K562 (cell line): ENCODE results near the gene ADRM1. TPM values are rescaled to one million over a fixed set of nuclear protein-coding genes. Genes with fewer than 3 reads are reported as not detected.

Experiments
- ATAC-seq: fragments of 200-7000 bp; cut with Tn5 transposase; 3 replicates; pipeline ENCODE4 v1.9.1; 2020; ENCODE audit warnings: moderate library complexity
- BruUV-seq: library from RNA; stranded (reverse); fragments of 400-500 nt; replicated peaks from 2 replicates; lab custom pipeline; 2021; lab: Mats Ljungman, UMichigan
- CTCF ChIA-PET: fragments of 300-600 bp; formaldehyde crosslinking; extraction: SDS; loops from one replicate; lab custom pipeline; 2021; ENCODE audit warnings: low intra/inter-chr PET ratio; lab: Yijun Ruan, JAX
- POLR2A ChIA-PET: fragments of 300-600, 350-650 bp; sonication (Branson Sonifier 250); formaldehyde crosslinking; extraction: SDS; loops from one replicate; lab custom pipeline; 2021; ENCODE audit warnings: antibody characterized with exemption, inconsistent platforms; lab: Yijun Ruan, JAX
- DNase-seq, 4 experiments: peaks; one replicate each; pipeline versions ENCODE4 v3.0.0 to v3.0.0-alpha.2; 2011 to 2018; ENCODE audit warnings: low spot score in 3 of 4, mixed read lengths in 3 of 4; ENCODE audit errors: extremely low read depth in 1 of 4
- FAIRE-seq: peaks from 2 replicates; lab custom pipeline; 2011; peaks lifted over from hg19 to GRCh38; lab: Jason Lieb, UNC
- H2AFZ ChIP-seq: 2 replicates; pipeline ENCODE4 v1.6.0; 2011; ENCODE audit warnings: low read depth, low read length, control low read depth, inconsistent platforms
- H3K27ac ChIP-seq: fragments of 200-600 bp; 3 replicates; pipeline ENCODE4 v1.8.0; 2011; ENCODE audit warnings: low read depth, mild to moderate bottlenecking, control low read depth, inconsistent platforms, low read length, moderate library complexity, mixed read lengths; ENCODE audit errors: extremely low read depth
- H3K27me3 ChIP-seq, 2 experiments: fragments of 300-600 bp in 1 of 2; 2 replicates in 1 of 2; 3 replicates in 1 of 2; pipeline versions ENCODE4 v1.6.0 to v1.8.0; 2011; ENCODE audit warnings: inconsistent platforms in 2 of 2, low read length in 2 of 2, mild to moderate bottlenecking in 1 of 2, mixed read lengths in 1 of 2, moderate library complexity in 1 of 2; ENCODE audit not compliant: control insufficient read depth in 2 of 2, insufficient read depth in 2 of 2
- H3K36me3 ChIP-seq: fragments of 300-600 bp; 3 replicates; pipeline ENCODE4 v1.8.0; 2011; ENCODE audit warnings: mild to moderate bottlenecking, low read length, inconsistent platforms; ENCODE audit not compliant: control insufficient read depth, insufficient read depth
- H3K4me1 ChIP-seq, 2 experiments: fragments of 200-600 bp in 1 of 2; replicated peaks in 1 of 2; 2 replicates in 1 of 2; 3 replicates in 1 of 2; pipeline versions ENCODE4 v1.5.1 to v1.8.0; 2011; ENCODE audit warnings: inconsistent platforms in 2 of 2, low read length in 2 of 2, mild to moderate bottlenecking in 1 of 2, mixed read lengths in 1 of 2, moderate library complexity in 1 of 2; ENCODE audit not compliant: control insufficient read depth in 2 of 2, insufficient read depth in 2 of 2
- H3K4me2 ChIP-seq: 2 replicates; pipeline ENCODE4 v1.6.1; 2011; ENCODE audit warnings: low read length, control low read depth, inconsistent platforms, mixed read lengths; ENCODE audit not compliant: insufficient read depth
- H3K4me3 ChIP-seq: fragments of 200-600 bp; sonication (generic), shearing (Covaris generic); 2 replicates; pipeline ENCODE4 v1.5.1; 2016; ENCODE audit warnings: control low read depth, inconsistent platforms
- H3K79me2 ChIP-seq: fragments of 200-600 bp; 3 replicates; pipeline ENCODE4 v1.8.0; 2011; ENCODE audit warnings: low read length, inconsistent platforms; ENCODE audit not compliant: control insufficient read depth, insufficient read depth
- H3K9ac ChIP-seq, 2 experiments: 2 replicates each; pipeline versions ENCODE4 v1.6.0 to v1.6.1; 2011; ENCODE audit warnings: low read depth in 2 of 2, low read length in 2 of 2, control low read depth in 1 of 2, inconsistent platforms in 1 of 2, mild to moderate bottlenecking in 1 of 2, mixed read lengths in 1 of 2; ENCODE audit not compliant: insufficient read depth in 1 of 2
- H3K9me1 ChIP-seq: one replicate; pipeline ENCODE4 v1.6.0; 2011; ENCODE audit warnings: inconsistent platforms, mild to moderate bottlenecking, low read length, moderate library complexity; ENCODE audit not compliant: control insufficient read depth, insufficient read depth
- H3K9me3 ChIP-seq: replicated peaks from 2 replicates; pipeline ENCODE4 v1.5.1; 2011; ENCODE audit warnings: low read depth, low read length, inconsistent platforms; ENCODE audit not compliant: control insufficient read depth, insufficient read depth
- H4K20me1 ChIP-seq: replicated peaks from 2 replicates; pipeline ENCODE4 v1.6.1; 2011; ENCODE audit warnings: low read length, inconsistent platforms, mixed read lengths; ENCODE audit not compliant: control insufficient read depth, insufficient read depth
- HMGXB4 ChIP-seq: sonication (generic); formaldehyde crosslinking; IDR thresholded peaks from 2 replicates; pipeline ENCODE4 v1.8.1; 2023; ENCODE audit warnings: mild to moderate bottlenecking, missing genetic modification reagents
- ILK ChIP-seq: fragments of 450-650 bp; IDR thresholded peaks from 2 replicates; pipeline ENCODE4 v1.6.1; 2016; ENCODE audit warnings: missing genetic modification characterization, low read depth, mild to moderate bottlenecking, missing compliant biosample characterization, moderate library complexity, borderline replicate concordance
- KHSRP ChIP-seq: fragments of 450-650 bp; IDR thresholded peaks from 2 replicates; pipeline ENCODE4 v1.6.1; 2017
- POLR2A ChIP-seq: fragments of 450-650 bp; conservative IDR thresholded peaks from 2 replicates; pipeline ENCODE4 v1.6.1; 2016
- POLR2G ChIP-seq: fragments of 200-400 bp; formaldehyde crosslinking; IDR thresholded peaks from 2 replicates; pipeline ENCODE4 v1.6.1; 2017; ENCODE audit warnings: low read depth, mild to moderate bottlenecking, antibody characterized with exemption, low read length, moderate library complexity
- WGBS: fragments of 100-300 bp; shearing (Covaris generic); methylation state at CpG from one replicate; pipeline ENCODE4 v1.1.6; 2016; ENCODE audit warnings: low coverage, mixed read lengths; ENCODE audit not compliant: insufficient coverage; ENCODE audit errors: missing lambda C conversion rate; 5-methylcytosine and 5-hydroxymethylcytosine counted together
- in situ Hi-C: fragments of 300-500 bp; cut with MboI; formaldehyde crosslinking; loops from 4 replicates; pipeline ENCODE4 v1.15.0; 2018; ENCODE audit warnings: inconsistent platforms, mixed read lengths
- intact Hi-C: fragments of 100-400 bp; cut with micrococcal nuclease; formaldehyde crosslinking; loops from 2 replicates; pipeline ENCODE4 v1.14.2; 2022
- polyA plus RNA-seq, 8 experiments: library from polyadenylated mRNA; depleted of rRNA in 4 of 8; stranded (reverse) in 5 of 8; unstranded in 3 of 8; fragments of >200 nt; fragmentation: Nextera tagmentation in 2 of 8; fragmentation: Illumina TruSeq in 1 of 8; extraction: Ambion mirVana in 2 of 8; extraction: Trizol in 1 of 8; gene quantifications; 2 replicates each; pipeline versions ENCODE4 v1.2.1 to v1.2.3, GENCODE V29; 2011 to 2014; ENCODE audit warnings: inconsistent platforms in 1 of 8, missing spikeins in 1 of 8
- total RNA-seq, 7 experiments: library from RNA; depleted of rRNA in 6 of 7; stranded (reverse); fragments of >200 nt in 6 of 7; fragmentation: Illumina TruSeq in 2 of 7; extraction: Trizol in 2 of 7; gene quantifications; 2 replicates each; pipeline versions ENCODE4 v1.2.1 to v1.2.3, GENCODE V29; 2011 to 2021; ENCODE audit warnings: low replicate concordance in 1 of 7

ADRM1 gene
- total and polyA plus RNA-seq, 9 of the 15 experiments (the other 6 are each of a cell fraction or from before 2014, with no cell fraction given): 5.0 to 223 (median 67.4) TPM

GRCh38 chr20:62309198-62309944 is 6.6 kb downstream of the ADRM1 start (continued):
- TF ChIP-seq HMGXB4 (no peak), ILK (tag) (no peak), POLR2A (0 out of 2 replicates have a peak, but pooled peaks have one; percentile 28)

GRCh38 chr20:62309947-62310756 is 7.4 kb downstream of the ADRM1 start:
- FAIRE-seq: no peak
- no peak for DNase-seq
- TF ChIP-seq KHSRP: no peak
- peak; percentile 57 for TF ChIP-seq POLR2G

More at GRCh38 chr20:62309947-62310756, 7.4 kb downstream of the ADRM1 start:
- 83% methylated on average over 15 of the region's 29 CpGs for WGBS
- H3K4me1 ChIP-seq: peaks cover 1 to 46% of the 10 kb centered on the region in 2 experiments; a peak in 4 of 5 replicates
- CTCF ChIA-PET: no interaction called here
- H3K36me3 ChIP-seq: peaks cover 96% of the 10 kb centered on the region
- H3K9ac ChIP-seq: no peak overlapping the region
- H3K9me1 ChIP-seq: no peaks in the 10 kb centered on the region
- in situ Hi-C loops: loop anchor here (5.0 to 10.0 kb wide), 3 partner anchors 57 to 305 kb away; partner anchors contain the start of gene LAMA5
- H3K79me2 ChIP-seq: peaks cover 15% of the 10 kb centered on the region
- H3K27me3 ChIP-seq: no peaks in the 10 kb centered on the region
- POLR2A ChIA-PET: interaction anchor here (0.6 kb wide), 1 partner anchor 216 kb away, joined by 3 read pairs; no protein-coding TSS in a partner anchor
- ATAC-seq: no peak
- H3K4me2 ChIP-seq: no peak overlapping the region
- H3K4me3 ChIP-seq: no peak overlapping the region
- H3K9me3 ChIP-seq: no peaks in the 10 kb centered on the region
- no peak overlapping the region for H2AFZ ChIP-seq
- H4K20me1 ChIP-seq: peaks cover 1% of the 10 kb centered on the region
- intact Hi-C loops: loop anchor here (10.0 kb wide), 2 partner anchors 185 to 325 kb away; no protein-coding TSS in a partner anchor
- BruUV-seq: no TSS peak
- H3K27ac ChIP-seq: no peak overlapping the region
